ENCODE results near the gene HLA-C. TPM values are rescaled to one million over a fixed set of nuclear protein-coding genes. Genes with fewer than 3 reads are reported as not detected.

HLA-C gene
- total and polyA plus RNA-seq, 9 donors, result 195 to 700 (median 354) TPM

GRCh38 chr6:31225735-31226134 is 46.2 kb downstream of the HLA-C start:
- DNase-seq, result no peak
- Histone ChIP-seq H3K36me3 (no peaks in the 10 kb centered on the region), H3K27ac (no peak overlapping the region), H3K4me3 (no peak overlapping the region), H3K27me3 (no peaks in the 10 kb centered on the region), H3K4me1 (ENCODE audit: insufficient read depth) (no peaks in the 10 kb centered on the region), H3K9me3 (no peaks in the 10 kb centered on the region)
- 75 to 81% (median 80%) methylated on average over 7 of the region's 7 CpGs for WGBS, 3 donors
- intact Hi-C loops (cut with DNase I), result no loop called here
- TF ChIP-seq POLR2A (IDR thresholded peaks at IDR 0.05) (no peak), CTCF (IDR thresholded peaks at IDR 0.05) (no peak), EP300 (IDR thresholded peaks at IDR 0.05) (no peak)

GRCh38 chr6:31222496-31222895 is 49.4 kb downstream of the HLA-C start:
- intact Hi-C loops (cut with DNase I), result no loop called here

More at GRCh38 chr6:31222496-31222895, 49.4 kb downstream of the HLA-C start:
- H3K9me3 ChIP-seq, result no peaks in the 10 kb centered on the region
- H3K27ac ChIP-seq, result no peak overlapping the region
- H3K4me3 ChIP-seq, result no peak overlapping the region
- H3K4me1 ChIP-seq (ENCODE audit: insufficient read depth), result no peaks in the 10 kb centered on the region
- no peaks in the 10 kb centered on the region for H3K36me3 ChIP-seq
- H3K27me3 ChIP-seq, result no peaks in the 10 kb centered on the region
- no peak for DNase-seq
- TF ChIP-seq CTCF (IDR thresholded peaks at IDR 0.05) (no peak), POLR2A (IDR thresholded peaks at IDR 0.05) (no peak), EP300 (IDR thresholded peaks at IDR 0.05) (no peak)

Small RNA genes lying within 50 kb of the gene (small RNA-seq; reads per million reads assigned to genes)
- gene AL662844.1, result not detected

Other genes starting within 250 kb of the HLA-C start
- not detected for gene C6orf15, start 159.5 kb downstream of the HLA-C start, total RNA-seq
- not detected for gene C6orf15, start 159.5 kb downstream of the HLA-C start, polyA plus RNA-seq
- gene PSORS1C1, start 157.3 kb downstream of the HLA-C start, total RNA-seq, result 1 to 10 TPM in 5 of 7 donors, under 1 TPM in 2; 0.45 to 7.7 (median 2.2) TPM
- 1 to 10 TPM; 3.8 to 7.8 TPM for gene PSORS1C1, start 157.3 kb downstream of the HLA-C start, polyA plus RNA-seq
- under 1 TPM in 1 of 7 donors, not detected in 6; 0.34 TPM for gene CDSN, start 151.6 kb downstream of the HLA-C start, total RNA-seq
- gene CDSN, start 151.6 kb downstream of the HLA-C start, polyA plus RNA-seq, result under 1 TPM in 1 of 2 donors, not detected in 1; 0.05 TPM
- not detected for gene PSORS1C2, start 133.0 kb downstream of the HLA-C start, total RNA-seq
- not detected for gene PSORS1C2, start 133.0 kb downstream of the HLA-C start, polyA plus RNA-seq
- gene CCHCR1, start 114.3 kb downstream of the HLA-C start, total RNA-seq, result 10 to 100 TPM; 11.2 to 31.5 (median 25.6) TPM
- gene CCHCR1, start 114.3 kb downstream of the HLA-C start, polyA plus RNA-seq, result 10 to 100 TPM; 11.9 to 21.2 TPM
- gene TCF19, start 113.5 kb downstream of the HLA-C start, total RNA-seq, result 1 to 10 TPM; 3.9 to 9.9 (median 6.7) TPM
- gene TCF19, start 113.5 kb downstream of the HLA-C start, polyA plus RNA-seq, result 1 to 10 TPM; 7.1 to 7.2 TPM
- gene POU5F1, start 101.4 kb downstream of the HLA-C start, total RNA-seq, result 10 to 100 TPM in 1 of 7 donors, 1 to 10 TPM in 3, under 1 TPM in 2, not detected in 1; 0.28 to 61.2 (median 3.6) TPM
- under 1 TPM; 0.25 to 0.41 TPM for gene POU5F1, start 101.4 kb downstream of the HLA-C start, polyA plus RNA-seq
- 100 to 1,000 TPM; 358 to 625 (median 492) TPM for gene HLA-B, start 85.1 kb upstream of the HLA-C start, total RNA-seq
- gene HLA-B, start 85.1 kb upstream of the HLA-C start, polyA plus RNA-seq, result 1,000 to 10,000 TPM in 1 of 2 donors, 100 to 1,000 TPM in 1; 680 to 2,036 TPM
- gene MICA, start 131.5 kb upstream of the HLA-C start, total RNA-seq, result 10 to 100 TPM; 15.8 to 48.9 (median 24.5) TPM
- gene MICA, start 131.5 kb upstream of the HLA-C start, polyA plus RNA-seq, result 10 to 100 TPM; 31.1 to 33.2 TPM
- gene MICB, start 226.1 kb upstream of the HLA-C start, total RNA-seq, result 1 to 10 TPM in 4 of 7 donors, under 1 TPM in 3; 0.57 to 1.7 (median 1.3) TPM
- gene MICB, start 226.1 kb upstream of the HLA-C start, polyA plus RNA-seq, result 10 to 100 TPM in 1 of 2 donors, under 1 TPM in 1; 0.48 to 10.6 TPM